Measurements from ENCODE around the gene TMEM229B.

The TMEM229B gene

DNA sequence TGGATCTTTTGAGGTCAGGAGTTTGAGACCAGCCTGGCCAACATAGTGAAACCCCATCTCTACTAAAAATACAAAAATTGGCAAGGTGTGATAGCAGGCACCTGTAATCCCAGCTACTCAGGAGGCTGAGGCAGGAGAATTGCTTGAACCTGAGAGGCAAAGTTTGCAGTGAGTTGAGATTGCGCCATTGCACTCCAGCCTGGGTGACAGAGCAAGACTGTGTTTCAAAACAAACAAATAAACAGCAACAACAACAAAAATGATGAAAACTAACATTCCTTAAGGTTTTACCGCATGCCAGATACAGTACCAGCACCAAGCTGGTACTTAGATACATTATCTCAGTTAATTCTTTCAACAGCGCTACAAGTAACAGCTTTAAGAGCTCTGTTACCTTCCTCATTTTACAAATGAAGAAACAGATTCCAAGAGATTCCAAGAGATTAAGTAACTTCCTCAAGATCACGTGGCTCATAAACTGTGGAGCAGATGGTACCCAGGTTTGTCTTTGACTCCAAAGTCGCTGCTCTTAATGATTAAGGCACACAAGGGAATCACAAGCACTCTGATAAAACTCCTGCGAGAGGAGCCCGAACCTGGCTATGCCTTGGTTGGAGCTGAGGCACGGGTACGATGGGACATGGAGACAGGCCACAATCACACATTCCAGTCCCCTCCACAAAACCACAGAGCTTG, 58.9 kb downstream of the TMEM229B start:
- TF ChIP-seq, protein P1, sequence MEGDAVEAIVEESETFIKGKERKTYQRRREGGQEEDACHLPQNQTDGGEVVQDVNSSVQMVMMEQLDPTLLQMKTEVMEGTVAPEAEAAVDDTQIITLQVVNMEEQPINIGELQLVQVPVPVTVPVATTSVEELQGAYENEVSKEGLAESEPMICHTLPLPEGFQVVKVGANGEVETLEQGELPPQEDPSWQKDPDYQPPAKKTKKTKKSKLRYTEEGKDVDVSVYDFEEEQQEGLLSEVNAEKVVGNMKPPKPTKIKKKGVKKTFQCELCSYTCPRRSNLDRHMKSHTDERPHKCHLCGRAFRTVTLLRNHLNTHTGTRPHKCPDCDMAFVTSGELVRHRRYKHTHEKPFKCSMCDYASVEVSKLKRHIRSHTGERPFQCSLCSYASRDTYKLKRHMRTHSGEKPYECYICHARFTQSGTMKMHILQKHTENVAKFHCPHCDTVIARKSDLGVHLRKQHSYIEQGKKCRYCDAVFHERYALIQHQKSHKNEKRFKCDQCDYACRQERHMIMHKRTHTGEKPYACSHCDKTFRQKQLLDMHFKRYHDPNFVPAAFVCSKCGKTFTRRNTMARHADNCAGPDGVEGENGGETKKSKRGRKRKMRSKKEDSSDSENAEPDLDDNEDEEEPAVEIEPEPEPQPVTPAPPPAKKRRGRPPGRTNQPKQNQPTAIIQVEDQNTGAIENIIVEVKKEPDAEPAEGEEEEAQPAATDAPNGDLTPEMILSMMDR (IDR thresholded peaks at IDR 0.05; ENCODE audit: low read length, missing control alignments): no peak
- H3K4me3 ChIP-seq (replicated peaks; ENCODE audit: low read depth, low read length): no peak overlapping the region
- no peak for DNase-seq (ENCODE audit: low read depth)

DNA sequence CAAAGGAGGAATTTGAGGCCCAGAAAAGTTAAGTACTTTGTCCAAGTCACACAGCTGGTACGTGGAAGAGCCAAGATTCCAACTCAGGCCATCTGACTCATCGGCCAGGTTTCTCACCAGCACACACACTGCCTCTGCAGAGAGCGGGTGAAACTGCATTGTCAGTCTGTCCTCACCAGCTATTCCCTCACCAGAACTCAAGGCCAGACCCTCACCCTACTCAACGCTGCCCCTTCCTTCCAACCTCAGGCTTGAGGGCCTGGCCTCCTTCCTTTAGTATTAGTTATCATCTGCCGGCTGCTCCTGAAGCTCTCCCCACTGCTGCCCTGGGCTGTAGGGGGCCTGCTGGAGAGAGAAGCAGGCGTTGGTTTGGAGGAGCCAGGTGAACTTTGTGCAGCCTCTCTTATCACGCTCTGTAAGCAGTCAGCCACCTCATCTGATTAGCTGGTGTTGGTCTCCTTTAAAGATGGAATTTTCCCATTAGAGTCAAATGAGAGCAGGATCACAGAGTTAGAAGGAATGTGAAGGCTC, 60.0 kb downstream of the TMEM229B start:
- TF ChIP-seq, protein P1 (IDR thresholded peaks at IDR 0.05; ENCODE audit: low read length, missing control alignments): no peak
- no peak overlapping the region for H3K4me3 ChIP-seq (replicated peaks; ENCODE audit: low read depth, low read length)
- peak; percentile 67 for DNase-seq (ENCODE audit: low read depth)

DNA sequence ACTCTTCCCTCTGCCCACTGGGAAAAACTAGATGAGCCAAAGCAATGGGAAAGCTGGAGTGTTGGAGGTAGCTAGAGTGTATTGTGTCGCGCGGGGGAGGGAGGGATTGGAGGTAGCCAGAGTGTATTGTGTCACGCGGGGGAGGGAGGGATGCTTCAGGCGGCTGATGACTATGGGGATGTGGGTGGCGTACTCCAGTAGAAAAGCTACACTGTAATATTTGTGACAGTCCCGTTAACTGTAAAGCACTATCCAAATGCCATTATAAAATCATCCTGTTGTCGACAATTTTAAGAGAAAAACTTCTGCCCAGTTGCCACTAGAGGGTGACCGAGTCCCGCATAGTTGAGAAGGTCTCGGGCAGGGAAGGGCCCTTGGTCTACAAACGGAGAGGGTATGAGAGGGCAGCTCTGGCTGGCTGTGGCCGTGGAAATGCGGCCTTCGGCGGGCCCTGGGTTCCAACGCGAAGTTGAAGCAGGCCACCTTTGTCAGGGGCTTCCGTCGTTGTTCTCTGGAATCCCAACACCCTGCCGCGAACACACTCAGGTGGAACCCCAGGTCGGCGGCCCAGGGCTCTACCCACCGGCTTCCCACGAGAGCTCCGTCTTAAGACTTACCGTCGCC, 61.4 kb downstream of the TMEM229B start:
- TF ChIP-seq, protein P1 (IDR thresholded peaks at IDR 0.05; ENCODE audit: low read length, missing control alignments): peak; percentile 80
- H3K4me3 ChIP-seq (replicated peaks; ENCODE audit: low read depth, low read length): no peak overlapping the region
- DNase-seq (ENCODE audit: low read depth): peak; percentile 87

DNA sequence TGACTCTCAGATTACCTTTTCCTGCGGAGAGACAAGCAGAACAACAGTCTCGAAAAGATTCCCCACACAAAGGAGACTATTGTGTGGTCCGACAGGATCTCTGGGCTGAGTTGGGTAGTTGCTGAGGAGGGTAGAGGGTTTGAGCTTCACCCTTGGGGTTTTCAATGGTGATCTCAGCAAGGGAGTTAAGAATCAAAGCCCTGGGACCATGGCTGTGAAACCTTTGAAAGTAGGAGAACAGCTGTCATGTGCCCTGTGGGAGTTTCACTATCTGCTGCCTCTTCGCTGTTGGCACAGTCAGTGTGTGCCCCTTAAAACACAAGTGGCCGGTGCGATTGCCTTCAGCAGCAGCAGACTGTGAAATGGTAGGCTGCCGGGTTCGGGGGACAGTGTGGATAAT, 62.4 kb downstream of the TMEM229B start:
- no peak overlapping the region for H3K4me3 ChIP-seq (replicated peaks; ENCODE audit: low read depth, low read length)
- TF ChIP-seq, protein P1 (IDR thresholded peaks at IDR 0.05; ENCODE audit: low read length, missing control alignments): no peak
- DNase-seq (ENCODE audit: low read depth): no peak

DNA sequence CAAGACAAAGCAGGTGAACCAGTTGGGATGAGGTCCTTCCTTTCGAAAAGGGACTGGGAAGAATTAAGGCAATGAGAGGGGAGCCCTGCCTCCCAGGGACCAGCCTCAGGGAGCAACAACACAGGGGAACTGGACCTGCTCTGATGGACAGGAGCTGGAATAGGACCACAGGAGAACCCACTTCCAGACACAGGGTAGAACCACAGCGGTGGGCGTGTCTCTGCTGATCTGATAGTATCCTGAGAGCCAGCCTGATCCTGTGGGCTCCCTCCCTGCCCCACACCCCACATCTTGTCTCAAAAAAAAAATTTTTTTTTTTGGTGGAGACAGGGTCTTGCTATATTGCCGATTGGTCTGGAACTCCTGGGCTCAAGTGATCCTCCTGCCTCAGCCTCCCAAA, 62.9 kb downstream of the TMEM229B start:
- TF ChIP-seq, protein P1 (IDR thresholded peaks at IDR 0.05; ENCODE audit: low read length, missing control alignments): no peak
- DNase-seq (ENCODE audit: low read depth): no peak
- no peak overlapping the region for H3K4me3 ChIP-seq (replicated peaks; ENCODE audit: low read depth, low read length)

DNA sequence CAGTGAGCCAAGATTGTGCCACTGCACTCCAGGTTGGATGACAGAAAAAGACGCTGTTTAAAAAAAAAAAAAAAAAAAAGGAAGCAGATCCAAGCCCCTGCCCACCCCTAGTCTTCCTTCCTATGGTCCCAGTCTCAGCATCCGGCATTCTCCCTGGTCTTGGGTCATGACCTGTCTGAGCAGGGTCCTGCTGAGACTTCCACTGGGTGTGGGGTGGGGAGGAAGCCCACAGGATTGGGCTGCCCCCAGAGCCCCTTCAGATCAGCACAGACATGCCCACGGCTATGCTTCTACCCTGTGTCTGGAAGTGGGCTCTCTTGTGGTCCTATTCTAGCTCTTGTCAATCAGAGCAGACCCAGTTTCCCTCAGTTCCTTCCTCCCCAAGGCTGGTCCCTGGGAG, 64.0 kb downstream of the TMEM229B start:
- H3K4me3 ChIP-seq (replicated peaks; ENCODE audit: low read depth, low read length): no peak overlapping the region
- TF ChIP-seq, protein P1 (IDR thresholded peaks at IDR 0.05; ENCODE audit: low read length, missing control alignments): no peak
- no peak for DNase-seq (ENCODE audit: low read depth)

Data from fibroblast of pulmonary artery (primary cell).